Thyroid gland (tissue), 4 donors: ENCODE results near the gene YIPF2. TPM values are rescaled to one million over a fixed set of nuclear protein-coding genes. Genes with fewer than 3 reads are reported as not detected.
"Not testable (repeated sequence)": the region's sequence is repeated elsewhere in the genome, so short reads cannot be mapped to it uniquely, and the experiment has no call there.

Source experiments
- DNase-seq, 2 donors: peaks; one replicate each; pipeline ENCODE4 v3.0.0-alpha.2; 2019
- H3K27ac ChIP-seq, 3 donors: fragments of 200-600 bp; sonication (generic); 1 replicate in 2 of 3; 2 replicates in 1 of 3; pipeline ENCODE4 v1.5.1; 2016 to 2019; ENCODE audit warnings: mild to moderate bottlenecking in 1 of 3, moderate library complexity in 1 of 3
- H3K27me3 ChIP-seq: fragments of 200-600 bp; sonication (generic); one replicate; pipeline ENCODE4 v1.5.1; 2019
- H3K36me3 ChIP-seq, 2 donors: fragments of 200-600 bp; sonication (generic); one replicate each; pipeline ENCODE4 v1.5.1; 2016 to 2019
- H3K4me1 ChIP-seq, 2 donors: fragments of 200-600 bp; sonication (generic); one replicate each; pipeline ENCODE4 v1.5.1; 2017 to 2019
- H3K4me3 ChIP-seq, 3 donors: fragments of 200-600 bp; sonication (generic); replicated peaks in 1 of 3; 1 replicate in 2 of 3; 2 replicates in 1 of 3; pipeline ENCODE4 v1.5.1; 2016; ENCODE audit warnings: mild to moderate bottlenecking in 1 of 3
- H3K9me3 ChIP-seq: fragments of 200-600 bp; sonication (generic); one replicate; pipeline ENCODE4 v1.5.1; 2017
- POLR2A ChIP-seq, 2 donors: fragments of 450-650 bp; IDR thresholded peaks; one replicate each; pipeline ENCODE4 v1.6.1; 2017; ENCODE audit warnings: antibody characterized with exemption in 2 of 2, mild to moderate bottlenecking in 2 of 2, moderate library complexity in 1 of 2
- WGBS, 2 donors: methylation state at CpG; one replicate each; pipeline ENCODE4 v1.1.5; 2017; 5-methylcytosine and 5-hydroxymethylcytosine counted together
- intact Hi-C: fragments of 100-400 bp; cut with DNase I; formaldehyde crosslinking; loops from one replicate; pipeline ENCODE4 v1.15.1; 2023
- total RNA-seq, 4 donors: library from RNA; depleted of rRNA; stranded (reverse); fragments of >200 nt; gene quantifications; one replicate each; pipeline ENCODE4 v1.2.3, GENCODE V29; 2016
- TF ChIP-seq, protein P1 (sequence below), 6 experiments: fragments of 200-600 bp in 3 of 6; fragments of 450-650 bp in 3 of 6; sonication (generic) in 3 of 6; IDR thresholded peaks; one replicate each; pipeline ENCODE4 v1.5.1; 2016 to 2019; ENCODE audit warnings: antibody characterized with exemption in 6 of 6, mild to moderate bottlenecking in 2 of 6, inconsistent platforms in 1 of 6, moderate library complexity in 1 of 6

Gene YIPF2
- total RNA-seq, 4 donors from 2014 or later = 85.1 to 127 (median 104) TPM

DNA sequence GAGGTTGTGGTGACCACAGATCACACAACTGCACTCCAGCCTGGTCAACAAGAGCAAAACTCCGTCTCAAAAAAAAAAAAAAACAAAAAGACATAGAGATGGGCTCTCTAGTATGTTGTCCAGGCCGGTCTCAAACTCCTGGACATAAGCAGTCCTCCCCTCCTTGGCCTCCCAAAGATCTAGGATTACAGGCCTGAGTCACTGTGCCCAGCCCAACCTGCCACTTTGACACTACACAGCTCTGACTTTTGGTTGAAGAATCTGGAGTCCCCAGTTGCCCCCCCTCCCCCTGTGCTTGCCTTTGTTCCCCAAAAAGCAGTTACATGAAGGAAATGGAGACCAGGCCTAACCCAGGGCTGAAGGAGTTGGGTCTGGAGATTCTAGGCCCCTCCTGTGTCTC lies 44.2 kb downstream of the YIPF2 start:
- no peak for DNase-seq
- no peaks in the 10 kb centered on the region for H3K9me3 ChIP-seq
- 72 to 79% methylated on average over 2 of the region's 2 CpGs for WGBS, 2 donors
- H3K4me1 ChIP-seq = peaks cover 0 to 8% of the 10 kb centered on the region in 2 donors
- no peak overlapping the region for H3K4me3 ChIP-seq
- H3K27me3 ChIP-seq = no peaks in the 10 kb centered on the region
- intact Hi-C loops = no loop called here
- H3K27ac ChIP-seq = no peak overlapping the region
- no peaks in the 10 kb centered on the region for H3K36me3 ChIP-seq
- TF ChIP-seq, protein P1, sequence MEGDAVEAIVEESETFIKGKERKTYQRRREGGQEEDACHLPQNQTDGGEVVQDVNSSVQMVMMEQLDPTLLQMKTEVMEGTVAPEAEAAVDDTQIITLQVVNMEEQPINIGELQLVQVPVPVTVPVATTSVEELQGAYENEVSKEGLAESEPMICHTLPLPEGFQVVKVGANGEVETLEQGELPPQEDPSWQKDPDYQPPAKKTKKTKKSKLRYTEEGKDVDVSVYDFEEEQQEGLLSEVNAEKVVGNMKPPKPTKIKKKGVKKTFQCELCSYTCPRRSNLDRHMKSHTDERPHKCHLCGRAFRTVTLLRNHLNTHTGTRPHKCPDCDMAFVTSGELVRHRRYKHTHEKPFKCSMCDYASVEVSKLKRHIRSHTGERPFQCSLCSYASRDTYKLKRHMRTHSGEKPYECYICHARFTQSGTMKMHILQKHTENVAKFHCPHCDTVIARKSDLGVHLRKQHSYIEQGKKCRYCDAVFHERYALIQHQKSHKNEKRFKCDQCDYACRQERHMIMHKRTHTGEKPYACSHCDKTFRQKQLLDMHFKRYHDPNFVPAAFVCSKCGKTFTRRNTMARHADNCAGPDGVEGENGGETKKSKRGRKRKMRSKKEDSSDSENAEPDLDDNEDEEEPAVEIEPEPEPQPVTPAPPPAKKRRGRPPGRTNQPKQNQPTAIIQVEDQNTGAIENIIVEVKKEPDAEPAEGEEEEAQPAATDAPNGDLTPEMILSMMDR (IDR thresholded peaks at IDR 0.05) = no peak
- TF ChIP-seq POLR2A (IDR thresholded peaks at IDR 0.05) = no peak

DNA sequence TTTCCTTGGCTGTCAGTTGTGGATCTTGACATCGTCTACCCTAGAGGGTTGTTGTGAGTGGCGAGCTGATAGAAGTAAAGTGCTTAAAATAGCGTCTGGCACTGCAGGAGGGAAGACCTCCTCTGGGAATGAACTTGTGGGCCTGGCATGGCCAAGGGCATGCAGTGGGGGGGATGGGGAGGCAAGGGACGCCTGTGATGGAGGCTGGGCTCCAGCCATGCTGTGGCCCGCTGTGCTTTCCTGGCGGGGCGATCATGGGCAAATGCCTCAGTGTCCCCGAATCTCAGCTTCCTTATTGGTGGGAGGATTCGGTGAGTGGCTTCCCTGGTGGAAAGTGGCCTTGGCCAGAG lies 46.4 kb downstream of the YIPF2 start:
- intact Hi-C loops = no loop called here
- H3K36me3 ChIP-seq = no peaks in the 10 kb centered on the region
- no peak overlapping the region for H3K4me3 ChIP-seq
- DNase-seq = no peak
- no peaks in the 10 kb centered on the region for H3K9me3 ChIP-seq
- H3K4me1 ChIP-seq = peaks cover 0 to 8% of the 10 kb centered on the region in 2 donors
- no peaks in the 10 kb centered on the region for H3K27me3 ChIP-seq
- no peak overlapping the region for H3K27ac ChIP-seq
- WGBS, 2 donors = 71 to 79% methylated on average over 8 to 9 of the region's 9 CpGs
- TF ChIP-seq, protein P1 (IDR thresholded peaks at IDR 0.05) = no peak
- no peak for TF ChIP-seq POLR2A (IDR thresholded peaks at IDR 0.05)

DNA sequence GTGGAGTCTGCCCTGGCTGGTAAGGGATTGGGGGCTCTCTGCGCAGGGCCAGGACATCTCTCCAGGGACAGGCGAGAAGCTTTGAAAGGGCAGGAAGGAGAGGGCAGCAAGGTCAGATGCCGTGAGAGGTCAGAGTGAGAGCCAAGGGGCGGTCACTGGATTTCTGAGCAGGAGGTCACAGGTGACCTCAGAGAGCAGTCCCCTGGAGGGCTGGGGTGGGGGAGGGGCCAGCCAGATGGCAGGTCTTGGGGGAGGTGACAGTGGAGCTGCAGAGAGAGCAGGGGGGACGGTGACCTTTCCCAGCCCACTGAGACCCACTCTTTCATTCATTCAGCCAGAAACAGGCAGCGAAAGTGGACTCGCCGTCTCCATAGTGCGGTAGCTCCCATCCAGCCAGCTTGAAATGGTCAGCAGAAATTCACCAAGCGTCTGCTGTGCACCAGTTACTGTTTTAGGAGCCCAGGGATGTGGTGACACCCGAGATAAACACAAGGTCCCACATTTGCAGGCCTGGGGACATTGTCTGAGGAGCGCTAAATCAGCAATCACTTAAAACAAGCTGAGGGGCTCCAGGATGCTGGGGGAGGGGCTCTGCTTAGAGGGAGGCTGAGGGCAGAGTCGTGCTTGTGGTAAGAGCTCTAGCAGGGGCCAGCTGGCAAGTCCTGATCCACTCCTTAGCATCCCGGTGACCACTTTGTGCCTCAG lies 46.9 kb downstream of the YIPF2 start:
- Histone ChIP-seq H3K27ac (no peak overlapping the region), H3K27me3 (no peaks in the 10 kb centered on the region), H3K36me3 (no peaks in the 10 kb centered on the region), H3K9me3 (no peaks in the 10 kb centered on the region), H3K4me1 (peaks cover 0 to 8% of the 10 kb centered on the region in 2 donors), H3K4me3 (no peak overlapping the region)
- DNase-seq = no peak
- TF ChIP-seq, protein P1 (IDR thresholded peaks at IDR 0.05) = no peak
- no peak for TF ChIP-seq POLR2A (IDR thresholded peaks at IDR 0.05)
- WGBS, 2 donors = 73 to 85% methylated on average over 11 to 14 of the region's 14 CpGs
- intact Hi-C loops = no loop called here

DNA sequence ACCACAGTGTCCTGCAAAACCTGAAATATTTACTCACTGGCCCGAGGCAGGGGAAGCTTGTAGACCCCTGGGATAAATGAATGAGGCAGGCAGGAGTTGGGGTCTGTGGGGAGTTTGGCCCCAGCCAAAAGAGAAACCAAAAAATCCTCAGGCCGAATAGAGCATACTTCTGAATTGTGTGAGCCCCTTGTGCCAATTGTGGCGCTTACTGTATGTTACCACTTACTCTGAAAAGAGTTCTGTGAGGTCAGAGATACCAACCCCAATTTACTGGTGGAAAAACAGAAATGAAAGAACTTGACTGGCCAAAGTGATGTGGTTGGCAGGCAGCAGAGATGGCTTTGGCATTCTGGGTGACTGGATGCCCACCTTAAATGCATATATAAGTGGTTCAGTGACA lies 50.2 kb downstream of the YIPF2 start:
- H3K36me3 ChIP-seq = no peaks in the 10 kb centered on the region
- no peak overlapping the region for H3K4me3 ChIP-seq
- no peak for TF ChIP-seq POLR2A (IDR thresholded peaks at IDR 0.05)
- TF ChIP-seq, protein P1 (IDR thresholded peaks at IDR 0.05) = no peak
- no peak for DNase-seq
- no peaks in the 10 kb centered on the region for H3K9me3 ChIP-seq
- peaks cover 0 to 9% of the 10 kb centered on the region in 2 donors for H3K4me1 ChIP-seq
- intact Hi-C loops = loop anchor here (10.0 kb wide), 1 partner anchor 47 kb away; the partner anchor contains the start of genes TIMM29 and YIPF2
- no peaks in the 10 kb centered on the region for H3K27me3 ChIP-seq
- H3K27ac ChIP-seq = no peak overlapping the region
- WGBS, 2 donors = 80 to 83% methylated on average over 3 of the region's 3 CpGs

DNA sequence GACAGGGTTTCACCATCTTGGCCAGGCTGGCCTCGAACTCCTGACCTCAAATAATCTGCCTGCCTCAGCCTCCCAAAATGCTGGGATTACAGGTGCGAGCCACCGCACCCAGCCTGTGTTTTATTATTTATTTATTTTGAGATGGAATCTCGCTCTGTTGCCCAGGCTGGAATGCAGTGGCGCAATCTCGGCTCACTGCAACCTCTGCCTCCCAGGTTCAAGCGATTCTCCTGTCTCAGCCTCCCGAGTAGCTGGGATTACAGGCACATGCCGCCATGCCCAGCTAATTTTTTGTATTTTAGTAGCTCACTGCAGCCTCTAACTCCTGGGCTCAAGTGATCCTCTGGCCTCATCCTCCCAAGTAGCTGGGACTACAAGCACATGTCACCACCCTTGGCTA lies 50.8 kb downstream of the YIPF2 start:
- H3K4me3 ChIP-seq, H3K27me3 ChIP-seq, DNase-seq, H3K36me3 ChIP-seq, H3K9me3 ChIP-seq, H3K27ac ChIP-seq: not testable (repeated sequence)
- 97 to 98% methylated on average over 9 of the region's 9 CpGs for WGBS, 2 donors
- peaks cover 5 to 15% of the 10 kb centered on the region in 2 donors for H3K4me1 ChIP-seq
- intact Hi-C loops = loop anchor here (10.0 kb wide), 1 partner anchor 47 kb away; the partner anchor contains the start of genes TIMM29 and YIPF2
